HG03439 (cell line): ENCODE data around the gene BRWD1.

Source experiments
- ATAC-seq: cut with Tn5 transposase; IDR thresholded peaks from one replicate; pipeline ENCODE4 v1.9.1; 2021; ENCODE audit warnings: mild to moderate bottlenecking, moderate library complexity; ENCODE audit not compliant: unreplicated experiment

BRWD1 gene

GRCh38 chr21:39313571-39314142 is at the start of gene BRWD1:
BRWD1 (minus strand) TSS chr21:39313632; CDS start chr21:39313491, 141 bp downstream.
- ATAC-seq, result peak; percentile 59

GRCh38 chr21:39362733-39363132 is 49.3 kb upstream of the BRWD1 start:
- no peak for ATAC-seq

GRCh38 chr21:39359382-39359781 is 46.0 kb upstream of the BRWD1 start:
- ATAC-seq, result no peak

DNA sequence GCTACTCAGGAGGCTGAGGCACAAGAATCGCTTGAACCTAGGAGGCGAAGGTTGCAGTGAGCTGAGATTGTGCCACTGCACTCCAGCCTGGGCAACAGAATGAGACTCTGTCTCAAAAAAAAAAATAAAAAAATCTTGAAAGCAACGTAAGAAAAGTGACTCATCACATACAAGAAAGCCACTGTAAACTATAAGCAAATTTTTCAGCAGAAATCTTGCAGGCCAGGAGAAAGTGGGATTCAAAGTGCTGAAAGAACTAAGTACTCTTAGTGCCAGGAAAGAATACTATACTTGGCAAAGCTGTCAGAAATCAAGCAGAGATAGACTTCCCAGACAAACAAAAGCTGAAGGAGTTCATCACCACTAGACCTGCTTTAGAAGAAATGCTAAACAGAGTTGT is 39.9 kb upstream of the BRWD1 start:
- no peak for ATAC-seq

- ATAC-seq, result no peak
Measured at GRCh38 chr21:39350094-39351005, 36.9 kb upstream of the BRWD1 start.

DNA sequence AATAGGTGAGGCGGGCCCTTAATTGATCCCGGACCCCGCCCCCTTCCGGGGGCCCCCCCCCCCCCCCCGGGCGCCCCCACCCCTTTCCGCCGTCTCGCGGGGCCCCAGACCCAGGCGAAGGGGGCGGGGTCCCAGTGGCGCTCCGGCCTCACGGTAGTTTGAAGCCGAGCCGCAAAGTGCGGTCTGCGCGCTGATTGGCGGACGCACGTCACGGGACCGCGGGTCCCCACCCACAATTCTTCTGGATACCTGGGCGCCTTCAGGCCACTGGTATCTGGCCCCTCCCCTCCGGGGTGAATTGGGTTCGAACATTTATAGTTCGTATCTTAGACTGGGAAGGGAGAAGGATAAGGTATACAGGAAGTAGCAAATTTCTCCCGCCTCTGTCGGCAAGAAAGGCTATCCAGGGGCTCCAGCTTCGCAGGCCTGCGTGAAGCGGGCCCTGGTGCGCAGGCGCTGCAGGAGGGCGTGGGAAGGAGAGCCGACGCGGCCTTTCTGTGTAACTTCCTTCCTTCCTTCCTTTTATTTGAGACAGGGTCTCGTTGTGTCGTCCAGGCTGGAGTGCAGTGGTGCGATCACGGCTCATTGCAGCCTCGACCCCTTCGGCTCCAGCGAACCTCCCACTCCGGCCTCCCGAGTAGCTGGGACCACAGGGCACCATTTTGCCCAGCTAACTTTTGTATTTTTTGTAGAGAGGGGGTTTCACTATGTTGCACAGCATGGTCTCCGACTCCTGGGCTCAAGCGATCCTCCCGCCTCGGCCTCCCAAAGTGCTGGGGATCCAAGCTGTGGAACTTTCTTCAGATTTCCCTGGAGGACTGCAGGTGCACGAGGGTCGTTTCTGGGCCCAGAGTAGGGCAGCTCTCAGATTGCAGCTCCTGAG is 36.0 kb upstream of the BRWD1 start:
- peak; percentile 89 for ATAC-seq

GRCh38 chr21:39348355-39349210 is 35.2 kb upstream of the BRWD1 start, which contains the start of gene HMGN1:
HMGN1 (minus strand) TSS chr21:39349088; CDS start chr21:39348917, 171 bp downstream.
- ATAC-seq, result peak; percentile 52

DNA sequence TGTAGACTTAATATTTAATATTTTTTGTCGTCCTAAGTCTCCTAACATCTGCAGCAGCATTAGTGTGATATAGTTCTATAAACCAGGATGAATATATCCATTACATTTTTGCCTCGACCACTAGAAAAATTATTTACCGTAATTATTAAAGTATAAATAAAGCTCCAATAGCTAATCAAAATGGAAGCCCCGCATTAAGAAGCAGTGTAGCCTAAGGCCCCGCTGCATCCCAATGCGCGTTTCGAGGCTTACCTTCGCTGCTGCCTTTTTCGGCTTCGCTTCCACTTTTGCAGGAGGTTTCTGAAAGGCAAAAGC is 34.6 kb upstream of the BRWD1 start:
- peak; percentile 2 for ATAC-seq

- ATAC-seq, result no peak
Measured at GRCh38 chr21:39347537-39347936, 34.1 kb upstream of the BRWD1 start.

DNA sequence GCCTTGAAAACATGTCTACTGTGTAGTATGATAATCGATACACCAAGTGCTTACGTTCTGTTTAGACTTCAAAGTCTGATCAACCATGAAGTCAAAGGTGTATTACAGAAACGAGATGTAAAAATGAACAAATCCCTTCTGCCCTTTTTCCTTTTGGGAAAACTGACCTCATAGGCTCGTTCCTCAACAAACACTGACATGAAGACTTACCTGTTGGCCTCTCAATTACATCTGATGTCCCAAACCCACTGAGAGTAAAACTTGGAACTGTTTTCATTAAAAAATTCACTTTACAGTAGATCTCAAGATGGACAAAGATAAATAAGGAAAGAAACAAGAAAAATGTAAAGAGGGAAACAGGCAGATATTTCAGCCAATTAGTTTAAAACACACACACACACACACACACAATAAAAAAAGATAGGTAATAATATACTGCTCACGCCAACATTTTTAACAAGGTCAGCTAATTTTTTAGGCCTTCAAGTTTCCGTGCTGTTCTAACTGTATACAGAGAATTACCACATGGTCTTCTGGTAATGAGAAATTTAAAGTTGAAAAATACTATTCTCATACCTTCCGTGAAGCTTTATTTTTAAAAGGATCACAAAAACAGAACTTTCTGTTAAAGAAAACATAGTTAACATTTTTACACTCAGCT is 33.4 kb upstream of the BRWD1 start:
- ATAC-seq, result no peak

- ATAC-seq, result no peak
Measured at GRCh38 chr21:39346206-39346605, 32.8 kb upstream of the BRWD1 start.

GRCh38 chr21:39345440-39345839 is 32.0 kb upstream of the BRWD1 start:
- ATAC-seq, result no peak

DNA sequence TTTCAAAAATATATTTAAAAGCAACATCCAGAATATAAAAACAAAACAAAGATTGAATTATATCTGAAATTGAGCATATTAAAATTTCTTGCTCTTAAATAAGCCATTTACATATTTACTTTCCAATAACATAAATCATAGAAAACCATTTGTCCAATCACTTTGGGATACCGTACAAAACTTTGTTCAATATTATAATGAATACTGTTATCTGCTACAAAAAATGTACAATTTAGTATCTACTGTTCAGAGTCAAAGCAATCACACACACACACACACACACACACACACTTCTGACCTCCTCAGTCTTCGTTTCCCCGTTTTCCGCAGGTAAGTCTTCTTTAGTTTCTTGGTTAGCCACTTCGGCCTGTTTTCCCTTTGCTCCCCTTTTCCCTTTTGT is 31.4 kb upstream of the BRWD1 start:
- ATAC-seq, result no peak

GRCh38 chr21:39341249-39341923 is 28.0 kb upstream of the BRWD1 start:
- ATAC-seq, result no peak

DNA sequence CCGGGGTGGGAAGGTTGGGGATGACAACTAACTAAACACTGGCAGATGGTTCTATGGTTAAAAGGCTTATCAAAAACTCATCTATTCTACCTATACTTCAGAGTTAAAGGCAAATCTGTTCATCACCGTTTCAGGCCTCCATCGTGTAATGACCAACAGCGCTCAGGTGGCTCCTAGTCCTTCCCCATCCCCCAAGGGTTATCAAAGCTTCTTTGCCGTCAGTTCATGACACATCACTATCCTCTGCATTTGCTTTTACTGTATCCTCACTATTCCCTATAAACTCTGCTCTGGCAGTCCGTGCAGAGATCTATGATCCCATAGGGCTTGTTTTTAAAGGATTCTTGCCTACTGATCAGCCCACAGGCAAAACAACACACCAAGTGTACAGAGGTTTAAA is 27.3 kb upstream of the BRWD1 start:
- no peak for ATAC-seq

DNA sequence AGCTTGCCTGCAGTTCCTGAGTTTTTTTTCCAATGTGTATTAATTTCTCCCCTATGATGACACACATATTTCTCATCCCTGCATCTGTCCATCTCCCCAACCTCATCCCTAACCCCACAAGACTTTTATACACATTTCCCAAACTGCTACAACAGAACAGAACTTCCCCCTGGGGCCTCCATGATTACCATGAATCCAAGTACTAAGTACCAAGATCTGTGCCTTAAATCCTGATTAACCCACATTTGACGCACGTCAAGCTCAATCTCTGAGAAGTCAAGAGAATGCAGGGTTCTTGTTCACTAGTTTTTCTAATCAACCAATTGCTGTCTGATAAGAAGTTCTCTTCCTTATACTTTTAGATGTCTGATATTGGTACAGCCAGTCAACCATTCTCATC is 25.8 kb upstream of the BRWD1 start:
- ATAC-seq, result no peak

DNA sequence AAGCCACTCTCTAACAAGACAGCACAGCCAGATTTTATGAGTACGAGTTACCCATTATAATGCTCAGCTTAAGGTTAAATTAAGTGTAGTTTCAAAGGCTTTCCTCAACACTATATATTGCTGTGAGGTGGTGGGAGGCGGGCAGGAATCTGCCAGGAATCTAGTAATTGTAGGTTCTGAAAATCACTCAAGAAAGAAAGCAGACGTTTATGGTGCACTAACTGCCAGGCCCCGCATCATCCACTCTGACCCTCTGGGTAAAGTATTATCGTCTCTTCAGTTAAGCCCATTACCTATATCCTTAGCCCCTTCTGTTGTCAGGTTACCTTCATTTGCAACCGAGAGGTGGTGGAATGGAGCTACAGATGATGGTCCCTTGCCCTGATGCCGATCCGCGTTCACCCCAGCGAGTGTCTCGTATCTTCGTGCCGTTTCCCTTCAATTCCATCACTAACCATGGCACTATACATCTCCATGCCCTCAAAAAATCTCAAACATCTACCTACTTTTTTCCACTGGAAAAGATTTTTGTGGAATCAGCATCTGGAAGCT is 23.1 kb upstream of the BRWD1 start:
- ATAC-seq, result no peak

DNA sequence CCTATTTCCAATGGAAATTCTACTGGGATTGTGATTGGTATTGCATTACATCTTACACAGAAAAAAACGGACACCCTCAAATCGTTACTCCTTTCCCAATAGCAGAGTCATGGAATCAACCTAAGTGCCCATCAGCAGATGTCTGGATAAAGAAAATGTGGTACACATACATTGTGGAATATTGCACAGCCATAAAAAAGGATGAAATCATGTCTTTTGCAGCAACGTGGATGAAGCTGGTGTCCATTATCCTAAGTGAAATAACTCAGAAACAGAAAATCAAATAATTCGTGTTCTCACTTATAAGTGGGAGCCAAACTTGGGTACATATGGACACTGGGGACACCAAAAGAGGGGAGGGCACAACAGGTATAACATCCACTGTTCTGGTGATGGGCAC is 21.2 kb upstream of the BRWD1 start:
- ATAC-seq, result no peak

- no peak for ATAC-seq
Measured at GRCh38 chr21:39332175-39332574, 18.7 kb upstream of the BRWD1 start.
